OCI-LY7 (cell line): Measurements from ENCODE around the gene POLR2L. TPM values are rescaled to one million over a fixed set of nuclear protein-coding genes. Genes with fewer than 3 reads are reported as not detected.

Experiments used
- BruUV-seq: library from RNA; stranded (reverse); fragments of 400-500 nt; replicated peaks from 2 replicates; lab custom pipeline; 2021; lab: Mats Ljungman, UMichigan
- CTCF ChIA-PET: fragments of 300-600 bp; sonication (Branson Sonifier 250); formaldehyde crosslinking; loops from one replicate; lab custom pipeline; 2022; ENCODE audit warnings: antibody characterized with exemption; ENCODE audit not compliant: unreplicated experiment; lab: Charles Lee
- POLR2A ChIA-PET: fragments of 300-600 bp; sonication (Branson Sonifier 250); formaldehyde crosslinking; loops from one replicate; lab custom pipeline; 2022; ENCODE audit warnings: antibody characterized with exemption; lab: Charles Lee
- DNase-seq: peaks from one replicate; pipeline ENCODE4 v3.0.0-alpha.2; 2015; ENCODE audit warnings: low spot score
- H2AFZ ChIP-seq: fragments of 200-600 bp; sonication (generic), shearing (Covaris generic); 2 replicates; pipeline ENCODE4 v1.6.1; 2014; ENCODE audit warnings: mild to moderate bottlenecking, antibody characterized with exemption, low read length, moderate library complexity
- H3K27ac ChIP-seq: fragments of 200-600 bp; sonication (generic); 2 replicates; pipeline ENCODE4 v1.5.1; 2014; ENCODE audit warnings: mixed run types, low read depth, mild to moderate bottlenecking, moderate library complexity, low read length, inconsistent platforms; ENCODE audit not compliant: poor library complexity, severe bottlenecking
- H3K36me3 ChIP-seq: fragments of 200-600 bp; sonication (generic); 2 replicates; pipeline ENCODE4 v1.6.1; 2014; ENCODE audit warnings: mild to moderate bottlenecking, antibody characterized with exemption, low read length, moderate library complexity, mixed read lengths; ENCODE audit not compliant: insufficient read depth
- H3K4me1 ChIP-seq: fragments of 200-600 bp; sonication (generic); 2 replicates; pipeline ENCODE4 v1.5.1; 2014; ENCODE audit warnings: mild to moderate bottlenecking, low read length; ENCODE audit not compliant: insufficient read depth, poor library complexity, severe bottlenecking
- H3K4me2 ChIP-seq: fragments of 200-600 bp; sonication (generic); 2 replicates; pipeline ENCODE4 v1.6.1; 2014; ENCODE audit warnings: mild to moderate bottlenecking, low read length
- H3K4me3 ChIP-seq: fragments of 200-600 bp; sonication (generic); 2 replicates; pipeline ENCODE4 v1.5.1; 2014; ENCODE audit warnings: mild to moderate bottlenecking, low read depth, low read length; ENCODE audit not compliant: poor library complexity, severe bottlenecking
- H3K79me2 ChIP-seq: fragments of 200-600 bp; sonication (generic); 2 replicates; pipeline ENCODE4 v1.6.1; 2016; ENCODE audit warnings: low read depth, mild to moderate bottlenecking, low read length, moderate library complexity, mixed read lengths; ENCODE audit not compliant: insufficient read depth
- H3K9me2 ChIP-seq: fragments of 200-600 bp; sonication (generic); 2 replicates; pipeline ENCODE4 v1.6.1; 2016; ENCODE audit warnings: mild to moderate bottlenecking, low read length, mixed read lengths; ENCODE audit not compliant: insufficient read depth
- H3K9me3 ChIP-seq: fragments of 200-600 bp; sonication (generic); 2 replicates; pipeline ENCODE4 v1.6.1; 2014; ENCODE audit warnings: mild to moderate bottlenecking, mixed run types, low read length, mixed read lengths
- H4K20me1 ChIP-seq: fragments of 200-600 bp; sonication (generic); 2 replicates; pipeline ENCODE4 v1.6.1; 2014; ENCODE audit warnings: mild to moderate bottlenecking, antibody characterized with exemption, low read length, moderate library complexity, mixed read lengths; ENCODE audit not compliant: insufficient read depth
- EZH2phosphoT487 ChIP-seq: fragments of 200-600 bp; sonication (generic); IDR thresholded peaks from 2 replicates; pipeline ENCODE4 v1.6.1; 2018; ENCODE audit warnings: low read depth, borderline replicate concordance, mild to moderate bottlenecking, mixed run types, antibody characterized with exemption, low read length, moderate library complexity, mixed read lengths
- intact Hi-C: fragments of 100-400 bp; cut with micrococcal nuclease; formaldehyde crosslinking; loops from one replicate; pipeline ENCODE4 v1.10.0; 2022; ENCODE audit not compliant: unreplicated experiment
- total RNA-seq, 2 experiments: library from RNA; depleted of rRNA in 1 of 2; stranded (reverse); fragments of >200 nt in 1 of 2; shearing (Covaris generic) in 1 of 2; gene quantifications; 2 replicates each; pipeline ENCODE4 v1.2.3, GENCODE V29; 2014 to 2022
- TF ChIP-seq, protein P1 (sequence below): fragments of 200-600 bp; sonication (generic); conservative IDR thresholded peaks from 2 replicates; pipeline ENCODE4 v1.5.1; 2014; ENCODE audit warnings: mild to moderate bottlenecking, antibody characterized with exemption, low read length, moderate library complexity, mixed read lengths

The POLR2L gene
- total RNA-seq, 2 experiments from 2014 or later, result 88.3 to 206 TPM

DNA sequence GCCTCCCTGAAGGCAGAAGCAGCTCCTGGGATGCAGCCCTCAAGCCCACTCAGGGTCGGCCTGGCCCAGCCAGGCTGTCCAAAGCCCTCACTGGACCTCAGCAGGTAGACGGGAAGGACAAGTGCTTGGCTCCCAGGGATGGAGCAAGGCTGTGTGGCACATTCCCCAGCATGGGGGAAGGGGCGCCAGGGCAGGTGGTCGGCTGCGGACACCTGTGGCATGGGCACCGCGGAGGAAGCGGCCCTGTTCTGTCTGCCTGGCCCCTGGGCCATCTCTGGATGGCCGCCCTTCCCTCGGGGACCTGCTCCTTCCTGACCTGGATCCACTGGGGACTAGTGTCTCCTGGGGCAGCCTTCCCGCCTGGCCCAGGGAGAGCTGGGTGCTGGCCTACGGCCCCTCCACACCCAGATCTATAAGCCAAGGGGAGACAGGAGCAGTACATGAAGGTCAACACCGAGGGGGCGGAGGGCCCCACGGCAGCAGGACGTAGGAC is 42.3 kb upstream of the POLR2L start:
- H3K36me3 ChIP-seq, result peaks cover 54% of the 10 kb centered on the region
- H2AFZ ChIP-seq, result no peak overlapping the region
- POLR2A ChIA-PET, result no interaction called here
- H3K4me2 ChIP-seq, result no peak overlapping the region
- intact Hi-C loops, result no loop called here
- H4K20me1 ChIP-seq, result no peaks in the 10 kb centered on the region
- CTCF ChIA-PET, result no interaction called here
- DNase-seq, result no peak
- H3K9me2 ChIP-seq, result no peaks in the 10 kb centered on the region
- no peaks in the 10 kb centered on the region for H3K4me1 ChIP-seq
- H3K27ac ChIP-seq, result no peak overlapping the region
- no TSS peak for BruUV-seq
- H3K9me3 ChIP-seq, result no peaks in the 10 kb centered on the region
- H3K79me2 ChIP-seq, result no peaks in the 10 kb centered on the region
- H3K4me3 ChIP-seq, result no peak overlapping the region
- TF ChIP-seq, protein P1, sequence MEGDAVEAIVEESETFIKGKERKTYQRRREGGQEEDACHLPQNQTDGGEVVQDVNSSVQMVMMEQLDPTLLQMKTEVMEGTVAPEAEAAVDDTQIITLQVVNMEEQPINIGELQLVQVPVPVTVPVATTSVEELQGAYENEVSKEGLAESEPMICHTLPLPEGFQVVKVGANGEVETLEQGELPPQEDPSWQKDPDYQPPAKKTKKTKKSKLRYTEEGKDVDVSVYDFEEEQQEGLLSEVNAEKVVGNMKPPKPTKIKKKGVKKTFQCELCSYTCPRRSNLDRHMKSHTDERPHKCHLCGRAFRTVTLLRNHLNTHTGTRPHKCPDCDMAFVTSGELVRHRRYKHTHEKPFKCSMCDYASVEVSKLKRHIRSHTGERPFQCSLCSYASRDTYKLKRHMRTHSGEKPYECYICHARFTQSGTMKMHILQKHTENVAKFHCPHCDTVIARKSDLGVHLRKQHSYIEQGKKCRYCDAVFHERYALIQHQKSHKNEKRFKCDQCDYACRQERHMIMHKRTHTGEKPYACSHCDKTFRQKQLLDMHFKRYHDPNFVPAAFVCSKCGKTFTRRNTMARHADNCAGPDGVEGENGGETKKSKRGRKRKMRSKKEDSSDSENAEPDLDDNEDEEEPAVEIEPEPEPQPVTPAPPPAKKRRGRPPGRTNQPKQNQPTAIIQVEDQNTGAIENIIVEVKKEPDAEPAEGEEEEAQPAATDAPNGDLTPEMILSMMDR, result no peak
- no peak for TF ChIP-seq EZH2phosphoT487

DNA sequence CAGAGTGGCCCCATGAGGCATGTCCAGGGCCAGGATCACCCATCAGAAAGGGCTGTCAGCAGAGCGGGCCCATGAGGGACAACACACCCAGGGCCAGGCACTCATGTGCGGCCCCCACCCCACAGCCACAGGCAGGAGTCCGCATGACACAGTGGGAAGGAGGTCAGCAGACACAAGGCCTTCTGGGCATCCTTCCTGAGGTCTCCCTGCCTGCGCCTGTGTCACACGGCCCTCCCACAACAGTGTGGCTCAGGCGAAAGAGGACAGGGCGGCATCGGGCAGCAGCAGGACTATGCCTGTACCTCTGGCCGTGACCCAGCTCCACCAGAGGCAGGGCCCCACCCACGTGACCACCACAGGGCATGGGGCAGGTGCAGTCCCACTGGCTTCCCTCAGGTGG is 41.2 kb upstream of the POLR2L start:
- Histone ChIP-seq H3K9me2 (no peaks in the 10 kb centered on the region), H3K4me3 (no peak overlapping the region), H3K4me1 (no peaks in the 10 kb centered on the region), H3K36me3 (peaks cover 60% of the 10 kb centered on the region), H4K20me1 (no peaks in the 10 kb centered on the region), H3K9me3 (no peaks in the 10 kb centered on the region), H2AFZ (no peak overlapping the region), H3K4me2 (no peak overlapping the region), H3K27ac (no peak overlapping the region), H3K79me2 (no peaks in the 10 kb centered on the region)
- no TSS peak for BruUV-seq
- intact Hi-C loops, result no loop called here
- DNase-seq, result no peak
- POLR2A ChIA-PET, result no interaction called here
- TF ChIP-seq EZH2phosphoT487, result no peak
- TF ChIP-seq, protein P1, result no peak
- CTCF ChIA-PET, result no interaction called here

DNA sequence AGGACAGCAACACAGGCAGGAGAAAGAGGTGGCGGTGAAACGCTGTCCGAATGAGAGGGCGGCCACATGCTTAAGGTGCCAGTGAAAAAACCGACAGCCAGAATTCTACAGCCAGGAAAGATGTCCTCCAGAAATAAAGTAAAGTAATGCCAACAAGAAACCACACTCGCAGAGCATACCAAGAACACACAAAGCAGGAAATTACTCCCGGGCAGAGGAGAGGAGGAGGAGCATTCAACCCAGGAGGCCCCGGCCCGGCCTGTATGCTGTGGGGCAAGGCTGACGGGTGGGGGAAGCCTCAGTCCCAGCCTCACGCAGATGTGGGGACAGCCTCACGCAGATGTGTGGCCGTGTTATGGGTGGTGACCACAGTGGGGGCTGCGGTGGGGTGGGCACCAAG is 40.3 kb upstream of the POLR2L start:
- no peak for DNase-seq
- CTCF ChIA-PET, result no interaction called here
- POLR2A ChIA-PET, result no interaction called here
- Histone ChIP-seq H2AFZ (no peak overlapping the region), H3K36me3 (peaks cover 58% of the 10 kb centered on the region), H3K4me1 (no peaks in the 10 kb centered on the region), H3K4me2 (no peak overlapping the region), H3K9me3 (no peaks in the 10 kb centered on the region), H3K27ac (no peak overlapping the region), H4K20me1 (no peaks in the 10 kb centered on the region), H3K79me2 (no peaks in the 10 kb centered on the region), H3K9me2 (no peaks in the 10 kb centered on the region), H3K4me3 (no peak overlapping the region)
- BruUV-seq, result no TSS peak
- intact Hi-C loops, result no loop called here
- TF ChIP-seq EZH2phosphoT487, result no peak
- TF ChIP-seq, protein P1, result no peak
